H9 (cell line): ENCODE results near the gene GNAI1. TPM values are rescaled to one million over a fixed set of nuclear protein-coding genes. Genes with fewer than 3 reads are reported as not detected.

Experiments
- DNase-seq: peaks from one replicate; pipeline ENCODE4 v3.0.0-alpha.2; 2017
- H2AFZ ChIP-seq: one replicate; pipeline ENCODE4 v1.6.1; 2013; ENCODE audit warnings: mild to moderate bottlenecking, low read length, control low read depth, moderate library complexity
- H2AK5ac ChIP-seq: 2 replicates; pipeline ENCODE4 v1.6.1; 2013; ENCODE audit warnings: low read length, control low read depth, mixed read lengths; ENCODE audit not compliant: insufficient read length
- H2BK120ac ChIP-seq: one replicate; pipeline ENCODE4 v1.6.1; 2013; ENCODE audit warnings: low read depth, mild to moderate bottlenecking, low read length, control low read depth, inconsistent platforms; ENCODE audit not compliant: poor library complexity, severe bottlenecking
- H2BK12ac ChIP-seq: 2 replicates; pipeline ENCODE4 v1.6.1; 2013; ENCODE audit warnings: low read length, control low read depth, mixed read lengths, low read depth; ENCODE audit not compliant: insufficient read length
- H2BK15ac ChIP-seq: 2 replicates; pipeline ENCODE4 v1.6.1; 2013; ENCODE audit warnings: low read depth, low read length, control low read depth
- H2BK20ac ChIP-seq: one replicate; pipeline ENCODE4 v1.6.1; 2013; ENCODE audit warnings: low read depth, mild to moderate bottlenecking, low read length, control low read depth, inconsistent platforms; ENCODE audit not compliant: poor library complexity, severe bottlenecking
- H2BK5ac ChIP-seq: 2 replicates; pipeline ENCODE4 v1.6.1; 2013; ENCODE audit warnings: low read length, control low read depth, mixed read lengths; ENCODE audit not compliant: insufficient read length
- H3K14ac ChIP-seq: 2 replicates; pipeline ENCODE4 v1.6.1; 2013; ENCODE audit warnings: low read length, control low read depth; ENCODE audit not compliant: insufficient read depth
- H3K18ac ChIP-seq: 2 replicates; pipeline ENCODE4 v1.6.1; 2013; ENCODE audit warnings: low read depth, mild to moderate bottlenecking, mixed read lengths, low read length, control low read depth; ENCODE audit not compliant: insufficient read length
- H3K23ac ChIP-seq: 2 replicates; pipeline ENCODE4 v1.6.1; 2013; ENCODE audit warnings: low read length, control low read depth, mixed read lengths, low read depth; ENCODE audit not compliant: insufficient read length
- H3K23me2 ChIP-seq: 2 replicates; pipeline ENCODE4 v1.6.1; 2013; ENCODE audit warnings: low read depth, mild to moderate bottlenecking, mixed read lengths, low read length, control low read depth; ENCODE audit not compliant: insufficient read length, poor library complexity, severe bottlenecking
- H3K27ac ChIP-seq: 2 replicates; pipeline ENCODE4 v1.5.1; 2013; ENCODE audit warnings: low read length, control low read depth, mixed read lengths, low read depth; ENCODE audit not compliant: insufficient read length
- H3K27me3 ChIP-seq: 2 replicates; pipeline ENCODE4 v1.6.1; 2013; ENCODE audit warnings: low read length, control low read depth, inconsistent platforms; ENCODE audit not compliant: insufficient read depth
- H3K4ac ChIP-seq: 2 replicates; pipeline ENCODE4 v1.6.1; 2013; ENCODE audit warnings: low read depth, mild to moderate bottlenecking, control low read depth, inconsistent platforms, low read length, moderate library complexity
- H3K4me1 ChIP-seq: 2 replicates; pipeline ENCODE4 v1.6.1; 2013; ENCODE audit warnings: low read length, control low read depth, inconsistent platforms; ENCODE audit not compliant: insufficient read depth
- H3K4me2 ChIP-seq: 2 replicates; pipeline ENCODE4 v1.6.1; 2013; ENCODE audit warnings: low read length, control low read depth, mixed read lengths; ENCODE audit not compliant: insufficient read length, insufficient read depth
- H3K56ac ChIP-seq: 2 replicates; pipeline ENCODE4 v1.6.1; 2013; ENCODE audit warnings: low read depth, mild to moderate bottlenecking, mixed read lengths, low read length, control low read depth; ENCODE audit not compliant: insufficient read length
- H3K79me1 ChIP-seq: 2 replicates; pipeline ENCODE4 v1.6.1; 2013; ENCODE audit warnings: low read depth, mild to moderate bottlenecking, moderate library complexity, low read length, control low read depth, inconsistent platforms; ENCODE audit not compliant: insufficient read depth, poor library complexity, severe bottlenecking
- H3K79me2 ChIP-seq: 2 replicates; pipeline ENCODE4 v1.6.1; 2013; ENCODE audit warnings: low read length, control low read depth, inconsistent platforms; ENCODE audit not compliant: insufficient read depth
- H3K9ac ChIP-seq: 2 replicates; pipeline ENCODE4 v1.6.1; 2013; ENCODE audit warnings: low read length, control low read depth, mixed read lengths; ENCODE audit not compliant: insufficient read length; ENCODE audit errors: extremely low read depth
- H3K9me3 ChIP-seq: one replicate; pipeline ENCODE4 v1.6.1; 2013; ENCODE audit warnings: low read depth, low read length, inconsistent platforms; ENCODE audit not compliant: control insufficient read depth
- H3T11ph ChIP-seq: one replicate; pipeline ENCODE4 v1.6.1; 2013; ENCODE audit warnings: mild to moderate bottlenecking, low read length, control low read depth, inconsistent platforms
- H4K20me1 ChIP-seq: one replicate; pipeline ENCODE4 v1.6.1; 2013; ENCODE audit not compliant: control insufficient read depth, insufficient read length, insufficient read depth
- H4K5ac ChIP-seq: 2 replicates; pipeline ENCODE4 v1.6.1; 2013; ENCODE audit warnings: low read depth, mild to moderate bottlenecking, mixed read lengths, low read length, control low read depth; ENCODE audit not compliant: insufficient read length
- H4K8ac ChIP-seq: replicated peaks from 2 replicates; pipeline ENCODE4 v1.6.1; 2013; ENCODE audit warnings: low read length, control low read depth, mixed read lengths, low read depth; ENCODE audit not compliant: insufficient read length
- H4K91ac ChIP-seq: 2 replicates; pipeline ENCODE4 v1.6.1; 2013; ENCODE audit warnings: low read depth, mild to moderate bottlenecking, moderate library complexity, mixed read lengths, low read length, control low read depth; ENCODE audit not compliant: insufficient read length
- H3K27ac Mint-ChIP-seq, 3 experiments: 2 replicates in 2 of 3; 3 replicates in 1 of 3; pipeline ENCODE4 v1.8.0; 2020 to 2021; ENCODE audit warnings: mixed read lengths in 3 of 3, mild to moderate bottlenecking in 1 of 3, moderate library complexity in 1 of 3
- H3K27me3 Mint-ChIP-seq: 2 replicates; pipeline ENCODE4 v1.8.0; 2021; ENCODE audit warnings: low read depth, mild to moderate bottlenecking, moderate library complexity, mixed read lengths
- H3K36me3 Mint-ChIP-seq, 3 experiments: 2 replicates in 2 of 3; 3 replicates in 1 of 3; pipeline ENCODE4 v1.8.0; 2020 to 2021; ENCODE audit warnings: low read depth in 3 of 3, mixed read lengths in 3 of 3; ENCODE audit not compliant: insufficient read depth in 1 of 3
- H3K4me1 Mint-ChIP-seq, 2 experiments: 2 replicates each; pipeline ENCODE4 v1.8.0; 2020; ENCODE audit warnings: mixed read lengths in 2 of 2
- H3K4me3 Mint-ChIP-seq, 2 experiments: 2 replicates in 1 of 2; 3 replicates in 1 of 2; pipeline ENCODE4 v1.8.0; 2020 to 2021; ENCODE audit warnings: mild to moderate bottlenecking in 2 of 2, mixed read lengths in 2 of 2, moderate library complexity in 1 of 2
- H3K9me3 Mint-ChIP-seq, 2 experiments: 2 replicates in 1 of 2; 3 replicates in 1 of 2; pipeline ENCODE4 v1.8.0; 2020; ENCODE audit warnings: mild to moderate bottlenecking in 2 of 2, mixed read lengths in 2 of 2, moderate library complexity in 1 of 2
- CTCF ChIP-seq: fragments of 200-600 bp; sonication (generic); conservative IDR thresholded peaks from 3 replicates; pipeline ENCODE4 v1.8.0; 2021; ENCODE audit warnings: antibody characterized with exemption, mild to moderate bottlenecking
- WGBS: extraction: QIAGEN DNeasy Blood & Tissue Kit; methylation state at CpG from one replicate; pipeline ENCODE4 v1.1.7; 2013; ENCODE audit warnings: missing lambda C conversion rate, low lambda C conversion rate, mixed read lengths; ENCODE audit not compliant: insufficient read length; ENCODE audit errors: extremely low coverage; 5-methylcytosine and 5-hydroxymethylcytosine counted together
- total RNA-seq: library from RNA; stranded (reverse); gene quantifications from 2 replicates; pipeline ENCODE4 v1.2.1, GENCODE V29; 2021

The GNAI1 gene
- total RNA-seq, 1 experiment from 2014 or later = 14.1 TPM

GRCh38 chr7:80097756-80098155 is 36.9 kb upstream of the GNAI1 start:
- no peak overlapping the region for H2AK5ac ChIP-seq
- H3K4me3 Mint-ChIP-seq = no peak overlapping the region
- peaks cover 0 to 3% of the 10 kb centered on the region in 2 experiments; a peak in 1 of 5 replicates for H3K9me3 Mint-ChIP-seq

More at GRCh38 chr7:80097756-80098155, 36.9 kb upstream of the GNAI1 start:
- Histone ChIP-seq H3K9me3 (no peaks in the 10 kb centered on the region), H3K4ac (no peak overlapping the region), H2BK120ac (no peak overlapping the region), H2BK5ac (no peak overlapping the region), H3K9ac (no peak overlapping the region), H3K27ac (no peak overlapping the region), H4K91ac (no peak overlapping the region), H4K20me1 (no peaks in the 10 kb centered on the region), H3K23ac (no peak overlapping the region), H3K18ac (no peak overlapping the region), H3K56ac (no peak overlapping the region), H2AFZ (no peak overlapping the region), H2BK15ac (no peak overlapping the region), H2BK20ac (no peak overlapping the region), H3K23me2 (no peaks in the 10 kb centered on the region), H3K27me3 (no peaks in the 10 kb centered on the region), H3K4me1 (no peaks in the 10 kb centered on the region), H3K4me2 (no peak overlapping the region), H4K5ac (no peak overlapping the region), H3K79me1 (no peaks in the 10 kb centered on the region), H4K8ac (no peak overlapping the region), H3K79me2 (no peaks in the 10 kb centered on the region), H3T11ph (no peak overlapping the region), H2BK12ac (no peak overlapping the region), H3K14ac (no peak overlapping the region)
- Mint-ChIP-seq H3K4me1 (peaks cover 5% of the 10 kb centered on the region in 2 experiments; a peak in 3 of 4 replicates), H3K36me3 (no peaks in the 10 kb centered on the region), H3K27ac (no peak overlapping the region), H3K27me3 (no peaks in the 10 kb centered on the region)
- no peak for TF ChIP-seq CTCF
- no peak for DNase-seq
- no CpG with 5 or more reads among the region's 2 CpGs for WGBS
